H7 (cell line): ENCODE measurements around the gene ATAD3C. TPM values are rescaled to one million over a fixed set of nuclear protein-coding genes. Genes with fewer than 3 reads are reported as not detected.

Source experiments
- DNase-seq: peaks from one replicate; pipeline ENCODE4 v3.0.0; 2012
- H3K27me3 ChIP-seq: 2 replicates; pipeline ENCODE4 v1.6.0; 2011; ENCODE audit warnings: mild to moderate bottlenecking, low read length; ENCODE audit not compliant: control insufficient read depth, insufficient read depth
- H3K36me3 ChIP-seq: replicated peaks from 2 replicates; pipeline ENCODE4 v1.5.1; 2011; ENCODE audit warnings: low read length; ENCODE audit not compliant: control insufficient read depth, insufficient read depth
- H3K4me3 ChIP-seq: 2 replicates; pipeline ENCODE4 v1.5.1; 2011; ENCODE audit warnings: low read depth, mild to moderate bottlenecking, control low read depth, low read length, moderate library complexity; ENCODE audit not compliant: insufficient read depth
- total RNA-seq: library from RNA; depleted of rRNA; stranded (reverse); fragments of >200 nt; shearing (Covaris generic); gene quantifications from 2 replicates; pipeline ENCODE4 v1.2.3, GENCODE V29; 2014

The ATAD3C gene
- total RNA-seq, 1 experiment from 2014 or later, result 0.14 TPM

DNA sequence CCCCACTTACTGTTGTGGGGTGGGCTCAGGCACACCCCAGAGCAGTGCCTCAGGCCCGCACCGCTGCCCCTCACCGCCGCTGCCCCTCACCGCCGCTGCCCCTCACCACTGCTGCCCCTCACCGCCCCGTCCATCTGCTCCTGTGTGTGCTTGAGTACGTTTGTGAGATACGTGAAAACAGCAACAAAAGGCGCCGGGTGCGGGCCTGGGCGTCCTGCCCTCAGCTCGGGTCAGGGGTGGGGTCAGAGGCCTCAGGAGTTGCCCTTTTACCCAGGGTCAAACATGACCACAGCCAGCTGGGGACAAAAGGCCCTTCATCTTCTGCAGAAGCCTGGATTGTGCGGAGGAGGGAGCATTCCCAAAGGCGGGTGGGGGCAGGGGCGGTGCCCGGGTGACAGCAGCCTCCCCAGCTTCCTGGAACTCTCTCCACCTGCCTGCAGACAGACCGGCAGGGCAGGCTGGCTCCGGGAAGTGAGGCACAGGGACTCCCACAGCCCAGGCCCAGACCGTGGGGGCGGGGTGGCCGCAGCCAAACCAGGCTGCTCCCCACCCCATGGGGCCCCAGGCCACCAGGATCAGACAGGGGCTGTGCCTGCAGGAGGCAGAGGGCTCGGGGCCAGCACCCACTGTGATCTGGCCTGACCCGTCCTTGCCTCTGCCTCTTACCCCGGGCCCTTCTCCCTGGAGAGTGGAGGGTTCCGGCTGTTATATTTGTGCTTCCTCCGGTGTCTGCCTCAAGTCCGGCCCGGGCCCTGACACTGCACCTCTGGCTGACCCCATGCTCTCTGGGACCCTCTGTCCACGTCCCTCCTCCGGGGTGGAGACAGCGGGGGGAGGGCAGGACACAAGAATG, 16.3 kb upstream of the ATAD3C start:
- H3K36me3 ChIP-seq, result no peaks in the 10 kb centered on the region
- peak overlapping the region; percentile 5; the same call in 1 of the 2 replicates for H3K4me3 ChIP-seq
- H3K27me3 ChIP-seq, result peaks cover 5% of the 10 kb centered on the region; the same call in 1 of the 2 replicates
- peak; percentile 91 for DNase-seq

DNA sequence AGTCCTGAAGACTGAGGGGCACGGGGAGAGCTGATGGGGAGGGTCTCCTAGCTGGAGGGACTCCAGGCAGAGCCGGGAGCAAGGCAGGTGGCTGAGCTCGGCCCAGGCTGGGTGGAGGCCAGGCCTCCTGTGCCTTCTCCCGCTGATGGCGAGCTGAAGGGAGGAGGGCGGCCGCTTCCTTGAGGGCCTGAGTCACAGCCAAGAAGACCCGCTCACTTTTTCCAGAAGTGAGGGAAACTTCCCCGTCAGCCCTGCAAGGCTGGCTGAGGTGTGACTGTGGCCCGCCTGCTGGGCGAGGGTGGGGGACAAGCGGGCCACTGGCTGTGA, 15.7 kb upstream of the ATAD3C start:
- Histone ChIP-seq H3K36me3 (no peaks in the 10 kb centered on the region), H3K27me3 (peaks cover 5% of the 10 kb centered on the region; the same call in 1 of the 2 replicates), H3K4me3 (peak overlapping the region; percentile 5; the same call in 1 of the 2 replicates)
- DNase-seq, result peak; percentile 81

- peak; percentile 93 for DNase-seq
- Histone ChIP-seq H3K27me3 (peaks cover 5% of the 10 kb centered on the region; the same call in 1 of the 2 replicates), H3K36me3 (no peaks in the 10 kb centered on the region), H3K4me3 (peak overlapping the region; percentile 5; the same call in 1 of the 2 replicates)
Observed at GRCh38 chr1:1434131-1434823, 15.2 kb upstream of the ATAD3C start.

GRCh38 chr1:1434824-1435105, 14.7 kb upstream of the ATAD3C start:
- Histone ChIP-seq H3K4me3 (peak overlapping the region; percentile 76), H3K27me3 (peaks cover 5% of the 10 kb centered on the region; the same call in 1 of the 2 replicates), H3K36me3 (no peaks in the 10 kb centered on the region)
- DNase-seq, result no peak

DNA sequence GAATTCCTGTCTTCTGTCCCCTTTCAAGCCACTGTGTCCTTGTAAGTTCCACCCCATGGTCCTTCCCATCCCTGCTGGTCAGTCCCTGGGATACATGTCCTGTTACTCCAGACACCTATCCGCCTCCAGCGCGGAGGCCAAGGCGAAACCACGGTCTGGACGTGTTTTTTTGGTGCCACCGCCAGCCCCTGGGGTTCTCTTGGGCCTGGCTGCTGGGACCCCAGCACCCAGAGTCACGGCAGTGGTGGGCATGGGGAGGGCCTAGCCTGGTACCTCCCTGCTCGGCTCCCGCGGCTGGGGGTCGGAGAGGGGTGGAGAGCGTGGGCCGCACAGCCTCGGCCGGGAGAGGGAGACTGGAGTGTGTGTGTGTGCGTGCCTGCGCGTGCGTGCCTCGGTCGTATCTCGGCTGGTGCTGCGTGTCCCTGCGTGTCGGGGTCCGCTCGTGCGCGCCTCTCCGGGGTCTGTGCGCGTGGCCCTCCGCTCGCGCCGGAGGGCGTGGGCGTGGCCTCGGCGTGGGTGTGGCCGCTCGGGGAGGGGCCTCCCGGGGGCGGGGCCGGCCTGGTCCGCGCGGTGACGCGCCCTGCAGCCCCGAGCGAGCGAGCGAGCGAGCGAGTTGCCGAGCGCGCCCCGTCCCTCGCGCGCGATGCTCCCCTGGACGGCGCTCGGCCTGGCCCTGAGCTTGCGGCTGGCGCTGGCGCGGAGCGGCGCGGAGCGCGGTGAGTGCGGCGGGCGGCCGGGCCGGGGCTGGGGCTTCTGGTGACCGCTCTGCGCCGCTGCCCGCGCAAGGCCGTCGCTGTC, 14.2 kb upstream of the ATAD3C start, which contains the start of gene VWA1:
Gene VWA1 (plus strand): TSS at position 585 of the 798 bp plus-strand sequence. CDS start 59 bp downstream, at position 644.
- DNase-seq, result peak; percentile 99
- no peaks in the 10 kb centered on the region for H3K36me3 ChIP-seq
- peaks cover 5% of the 10 kb centered on the region; the same call in 1 of the 2 replicates for H3K27me3 ChIP-seq
- H3K4me3 ChIP-seq, result peak within 1 kb of the TSS; percentile 76

- peak overlapping the region; percentile 76 for H3K4me3 ChIP-seq
- no peaks in the 10 kb centered on the region for H3K36me3 ChIP-seq
- peak; percentile 75 for DNase-seq
- H3K27me3 ChIP-seq, result peaks cover 5% of the 10 kb centered on the region; the same call in 1 of the 2 replicates
Observed at GRCh38 chr1:1435911-1436629, 13.4 kb upstream of the ATAD3C start.

DNA sequence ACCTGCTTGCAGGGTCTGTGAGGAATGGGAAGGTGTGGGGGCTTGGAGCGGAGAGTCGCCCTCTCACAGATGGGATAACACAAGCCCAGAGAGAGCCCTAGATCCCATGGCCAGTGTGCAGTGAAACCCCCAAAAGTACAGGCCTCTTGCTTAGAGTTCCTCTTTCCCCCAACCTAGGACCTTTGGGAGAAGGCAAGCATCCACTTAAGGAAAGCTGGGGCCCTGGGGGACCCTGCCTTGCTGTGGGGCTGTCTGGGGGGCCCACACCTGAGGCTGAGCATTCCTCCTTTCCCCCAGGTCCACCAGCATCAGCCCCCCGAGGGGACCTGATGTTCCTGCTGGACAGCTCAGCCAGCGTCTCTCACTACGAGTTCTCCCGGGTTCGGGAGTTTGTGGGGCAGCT, 12.9 kb upstream of the ATAD3C start:
- no peaks in the 10 kb centered on the region for H3K36me3 ChIP-seq
- no peak for DNase-seq
- H3K27me3 ChIP-seq, result peaks cover 5% of the 10 kb centered on the region; the same call in 1 of the 2 replicates
- peak overlapping the region; percentile 76; the same call in 1 of the 2 replicates for H3K4me3 ChIP-seq

GRCh38 chr1:1437033-1437903, 12.2 kb upstream of the ATAD3C start:
- H3K4me3 ChIP-seq, result no peak overlapping the region

GRCh38 chr1:1437904-1438376, 11.5 kb upstream of the ATAD3C start:
- DNase-seq, result peak; percentile 52
- no peaks in the 10 kb centered on the region for H3K36me3 ChIP-seq
- H3K4me3 ChIP-seq, result no peak overlapping the region
- peaks cover 5% of the 10 kb centered on the region; the same call in 1 of the 2 replicates for H3K27me3 ChIP-seq

More at GRCh38 chr1:1437033-1437903, 12.2 kb upstream of the ATAD3C start:
- DNase-seq, result peak; percentile 56
- H3K27me3 ChIP-seq, result peaks cover 5% of the 10 kb centered on the region; the same call in 1 of the 2 replicates
- H3K36me3 ChIP-seq, result no peaks in the 10 kb centered on the region

DNA sequence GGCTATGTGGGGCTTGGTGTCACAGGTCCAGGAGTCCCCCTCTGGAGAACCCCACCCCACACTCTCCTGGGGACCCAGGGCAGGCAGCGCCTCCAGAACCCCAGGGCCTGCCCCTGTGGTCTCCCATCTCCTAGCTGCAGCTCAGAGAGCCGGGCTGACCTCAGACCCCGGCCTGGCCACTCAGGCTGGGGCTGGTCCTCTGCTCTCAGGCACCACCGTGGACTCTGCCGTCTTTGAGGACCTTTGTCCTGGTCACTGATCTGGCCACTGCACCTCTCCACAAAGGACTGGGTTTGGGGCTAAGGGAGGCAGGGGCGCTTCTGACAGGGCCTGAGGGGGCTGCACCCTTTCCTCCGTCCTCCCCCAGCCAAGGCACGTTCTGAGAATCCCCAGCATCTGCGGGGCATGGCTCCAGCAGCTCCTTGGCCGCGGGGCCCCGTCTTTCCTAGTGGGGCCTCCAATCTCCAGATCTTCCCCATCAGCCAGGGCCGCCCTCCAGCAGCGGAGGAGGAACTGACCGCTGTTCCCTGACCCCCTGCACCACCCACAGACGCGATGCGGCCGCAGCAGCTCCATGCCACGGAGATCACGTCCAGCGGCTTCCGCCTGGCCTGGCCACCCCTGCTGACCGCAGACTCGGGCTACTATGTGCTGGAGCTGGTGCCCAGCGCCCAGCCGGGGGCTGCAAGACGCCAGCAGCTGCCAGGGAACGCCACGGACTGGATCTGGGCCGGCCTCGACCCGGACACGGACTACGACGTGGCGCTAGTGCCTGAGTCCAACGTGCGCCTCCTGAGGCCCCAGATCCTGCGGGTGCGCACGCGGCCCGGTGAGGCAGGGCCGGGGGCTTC, 10.7 kb upstream of the ATAD3C start:
- Histone ChIP-seq H3K36me3 (no peaks in the 10 kb centered on the region), H3K4me3 (no peak overlapping the region), H3K27me3 (peaks cover 5% of the 10 kb centered on the region; the same call in 1 of the 2 replicates)
- peak; percentile 62 for DNase-seq

- Histone ChIP-seq H3K27me3 (peaks cover 5% of the 10 kb centered on the region; the same call in 1 of the 2 replicates), H3K4me3 (no peak overlapping the region), H3K36me3 (no peaks in the 10 kb centered on the region)
- DNase-seq, result peak; percentile 73
Observed at GRCh38 chr1:1439546-1440261, 9.8 kb upstream of the ATAD3C start.
